ENCODE data around the gene PCCA.

GRCh38 chr13:100336795-100337516 is 248.1 kb downstream of the PCCA start:
- TF ChIP-seq CTCF (IDR thresholded peaks at IDR 0.05; ENCODE audit: low read depth, low read length, missing input control), result no peak
- TF ChIP-seq REST (IDR thresholded peaks at IDR 0.05), result no peak
- TF ChIP-seq ATF3 (IDR thresholded peaks at IDR 0.05), result no peak
- no peak for TF ChIP-seq MAX (IDR thresholded peaks at IDR 0.05)
- no peak for TF ChIP-seq FOXA1 (IDR thresholded peaks at IDR 0.05)
- TF ChIP-seq GABPA (IDR thresholded peaks at IDR 0.05 in 1 of 2, conservative IDR thresholded peaks at IDR 0.05 in 1 of 2), result no peak
- no peak for TF ChIP-seq TAF1 (conservative IDR thresholded peaks at IDR 0.05)
- TF ChIP-seq ZBTB33 (IDR thresholded peaks at IDR 0.05), result no peak
- TF ChIP-seq RAD21 (IDR thresholded peaks at IDR 0.05), result no peak

Measured in liver (tissue), 3 donors.